Nephron progenitor cell (in vitro differentiated cells): Measurements from ENCODE around the gene CABS1.

ENCODE experiments used
- DNase-seq: peaks from one replicate; pipeline ENCODE4 v3.0.0; 2021
- H3K27ac Mint-ChIP-seq: 2 replicates; pipeline ENCODE4 v1.8.0; 2021; ENCODE audit warnings: mild to moderate bottlenecking, moderate library complexity, mixed read lengths
- H3K27me3 Mint-ChIP-seq: 2 replicates; pipeline ENCODE4 v1.8.0; 2021; ENCODE audit warnings: mild to moderate bottlenecking, low read depth, mixed read lengths; ENCODE audit not compliant: poor library complexity
- H3K36me3 Mint-ChIP-seq: 2 replicates; pipeline ENCODE4 v1.8.0; 2021; ENCODE audit warnings: low read depth, mixed read lengths
- H3K4me1 Mint-ChIP-seq: 2 replicates; pipeline ENCODE4 v1.8.0; 2021; ENCODE audit warnings: mixed read lengths
- H3K4me3 Mint-ChIP-seq: 2 replicates; pipeline ENCODE4 v1.8.0; 2021; ENCODE audit warnings: mild to moderate bottlenecking, moderate library complexity, mixed read lengths
- H3K9me3 Mint-ChIP-seq: 2 replicates; pipeline ENCODE4 v1.8.0; 2021; ENCODE audit warnings: mild to moderate bottlenecking, moderate library complexity, mixed read lengths
- CTCF ChIP-seq: fragments of 200-600 bp; sonication (generic); IDR thresholded peaks from 2 replicates; pipeline ENCODE4 v1.5.0; 2021; ENCODE audit warnings: antibody characterized with exemption

The CABS1 gene

GRCh38 chr4:70326052-70326451 is 8.7 kb upstream of the CABS1 start:
- no peaks in the 10 kb centered on the region for H3K27me3 Mint-ChIP-seq
- H3K36me3 Mint-ChIP-seq = no peaks in the 10 kb centered on the region
- no peak for DNase-seq
- no peak overlapping the region for H3K4me3 Mint-ChIP-seq
- H3K4me1 Mint-ChIP-seq = no peaks in the 10 kb centered on the region
- no peak for TF ChIP-seq CTCF
- H3K27ac Mint-ChIP-seq = no peak overlapping the region
- no peaks in the 10 kb centered on the region for H3K9me3 Mint-ChIP-seq

- Mint-ChIP-seq H3K36me3 (no peaks in the 10 kb centered on the region), H3K9me3 (no peaks in the 10 kb centered on the region), H3K4me1 (no peaks in the 10 kb centered on the region), H3K4me3 (no peak overlapping the region), H3K27me3 (no peaks in the 10 kb centered on the region), H3K27ac (no peak overlapping the region)
- no peak for TF ChIP-seq CTCF
- no peak for DNase-seq
Measured at GRCh38 chr4:70336043-70336442, 1.3 kb downstream of the CABS1 start.

- H3K27ac Mint-ChIP-seq = no peak overlapping the region
- DNase-seq = no peak
Measured at GRCh38 chr4:70337886-70338420, 3.2 kb downstream of the CABS1 start.

GRCh38 chr4:70356185-70356584 is 21.4 kb downstream of the CABS1 start:
- Mint-ChIP-seq H3K4me3 (no peak overlapping the region), H3K27me3 (no peaks in the 10 kb centered on the region), H3K36me3 (no peaks in the 10 kb centered on the region), H3K27ac (no peak overlapping the region), H3K4me1 (no peaks in the 10 kb centered on the region), H3K9me3 (no peaks in the 10 kb centered on the region)
- no peak for TF ChIP-seq CTCF
- no peak for DNase-seq

More at GRCh38 chr4:70337886-70338420, 3.2 kb downstream of the CABS1 start:
- no peak for TF ChIP-seq CTCF
- no peaks in the 10 kb centered on the region for H3K27me3 Mint-ChIP-seq
- H3K9me3 Mint-ChIP-seq = no peaks in the 10 kb centered on the region
- no peak overlapping the region for H3K4me3 Mint-ChIP-seq
- no peaks in the 10 kb centered on the region for H3K4me1 Mint-ChIP-seq
- no peaks in the 10 kb centered on the region for H3K36me3 Mint-ChIP-seq

GRCh38 chr4:70359115-70359661 is 24.4 kb downstream of the CABS1 start:
- no peaks in the 10 kb centered on the region for H3K36me3 Mint-ChIP-seq
- H3K4me3 Mint-ChIP-seq = no peak overlapping the region
- no peak for DNase-seq
- no peak for TF ChIP-seq CTCF
- no peaks in the 10 kb centered on the region for H3K9me3 Mint-ChIP-seq
- H3K4me1 Mint-ChIP-seq = no peaks in the 10 kb centered on the region
- H3K27ac Mint-ChIP-seq = no peak overlapping the region
- H3K27me3 Mint-ChIP-seq = peaks cover 3% of the 10 kb centered on the region

- no peak for DNase-seq
Measured at GRCh38 chr4:70360460-70360859, 25.7 kb downstream of the CABS1 start, which contains the start of gene SMR3A. Gene SMR3A (plus strand): TSS chr4:70360760. CDS start chr4:70362116, 1,356 bp downstream.

More at GRCh38 chr4:70360460-70360859, 25.7 kb downstream of the CABS1 start, which contains the start of gene SMR3A:
- Mint-ChIP-seq H3K27me3 (peaks cover 5% of the 10 kb centered on the region), H3K9me3 (no peaks in the 10 kb centered on the region), H3K4me3 (no peak within 1 kb of the TSS), H3K27ac (no peak within 1 kb of the TSS), H3K36me3 (no peaks in the 10 kb centered on the region), H3K4me1 (no peaks in the 10 kb centered on the region)
- no peak for TF ChIP-seq CTCF
